ENCODE data around the gene NHLRC2.
"Not testable (repeated sequence)": the region's sequence is repeated elsewhere in the genome, so short reads cannot be mapped to it uniquely, and the experiment has no call there.

The NHLRC2 gene

GRCh38 chr10:113943196-113943595 lies 88.7 kb downstream of the NHLRC2 start:
- not testable (repeated sequence) for DNase-seq (ENCODE audit: low read depth)

- no peak for DNase-seq (ENCODE audit: low read depth)
Observed at GRCh38 chr10:113945075-113945686, 90.7 kb downstream of the NHLRC2 start.

- no peak for DNase-seq (ENCODE audit: low read depth)
Observed at GRCh38 chr10:113945687-113946085, 91.2 kb downstream of the NHLRC2 start.

- peak; percentile 59 for DNase-seq (ENCODE audit: low read depth)
Observed at GRCh38 chr10:113947184-113948041, 93.0 kb downstream of the NHLRC2 start.

- DNase-seq (ENCODE audit: low read depth), result no peak
Observed at GRCh38 chr10:113948048-113948447, 93.6 kb downstream of the NHLRC2 start.

- no peak for DNase-seq (ENCODE audit: low read depth)
Observed at GRCh38 chr10:113950268-113950667, 95.8 kb downstream of the NHLRC2 start.

GRCh38 chr10:113953505-113954272 lies 99.2 kb downstream of the NHLRC2 start:
- no peak for DNase-seq (ENCODE audit: low read depth)

- no peak for DNase-seq (ENCODE audit: low read depth)
Observed at GRCh38 chr10:113954409-113954808, 99.9 kb downstream of the NHLRC2 start.

- DNase-seq (ENCODE audit: low read depth), result no peak
Observed at GRCh38 chr10:113957013-113957412, 102.6 kb downstream of the NHLRC2 start.

GRCh38 chr10:113958631-113959382 lies 104.3 kb downstream of the NHLRC2 start:
- no peak for DNase-seq (ENCODE audit: low read depth)

GRCh38 chr10:113959383-113959760 lies 104.9 kb downstream of the NHLRC2 start:
- no peak for DNase-seq (ENCODE audit: low read depth)

GRCh38 chr10:113960617-113961181 lies 106.2 kb downstream of the NHLRC2 start:
- no peak for DNase-seq (ENCODE audit: low read depth)

GRCh38 chr10:113961182-113962031 lies 106.9 kb downstream of the NHLRC2 start:
- no peak for DNase-seq (ENCODE audit: low read depth)

GRCh38 chr10:113965077-113965476 lies 110.6 kb downstream of the NHLRC2 start:
- no peak for DNase-seq (ENCODE audit: low read depth)

GRCh38 chr10:113965683-113966082 lies 111.2 kb downstream of the NHLRC2 start:
- DNase-seq (ENCODE audit: low read depth), result no peak

Measured in CMK (cell line).